ENCODE data around the gene SLC25A22. TPM values are rescaled to one million over a fixed set of nuclear protein-coding genes. Genes with fewer than 3 reads are reported as not detected.
A peak's percentile ranks its signal among the peaks of the same experiment; 100 is the strongest.

Gene SLC25A22
- total and polyA plus RNA-seq, 12 donors, result 2.2 to 11.1 (median 4.0) TPM

DNA sequence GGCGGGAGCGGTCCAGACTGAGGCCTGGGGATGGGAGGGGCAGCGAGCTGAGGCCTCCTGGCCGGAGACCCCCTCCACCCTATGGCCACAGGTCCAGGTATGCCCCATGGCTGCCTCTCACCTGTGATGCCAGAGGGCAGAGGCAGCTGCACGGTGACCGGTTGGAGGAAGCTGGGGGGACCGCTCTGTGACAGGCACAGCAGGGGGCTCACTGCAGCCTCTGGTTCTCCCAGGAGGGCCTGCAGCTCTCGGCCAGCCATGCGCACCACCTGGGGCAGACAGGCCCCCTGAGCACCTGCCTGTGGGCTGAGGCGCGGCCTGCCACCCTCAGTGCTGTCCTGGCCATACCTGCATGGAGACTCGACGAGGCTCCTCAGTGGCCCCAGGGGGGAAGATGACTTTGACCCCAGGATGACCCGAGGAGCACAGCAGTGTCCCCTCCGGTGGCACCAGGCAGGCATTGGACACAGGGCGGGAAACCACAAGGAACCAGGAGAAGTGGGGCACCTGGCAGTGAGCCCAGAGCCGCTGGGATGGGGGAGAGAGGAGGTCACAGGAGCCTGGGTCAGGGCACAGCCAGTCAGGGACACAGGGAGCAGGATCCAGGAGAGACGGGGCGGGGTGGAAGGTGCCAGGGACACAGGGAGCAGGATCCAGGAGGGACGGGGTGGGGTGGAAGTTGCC is 3.2 kb upstream of the SLC25A22 start:
- whole genome bisulfite sequencing, 2 donors, result 90 to 94% methylated on average over 19 to 20 of the region's 20 CpGs
- no peak overlapping the region for H3K4me3 ChIP-seq
- intact Hi-C loops (cut with DNase I), result loop anchor here in 1 of 10 donors (1.0 kb wide), 1 partner anchor 33 kb away; no protein-coding TSS in a partner anchor
- TF ChIP-seq, protein P1, sequence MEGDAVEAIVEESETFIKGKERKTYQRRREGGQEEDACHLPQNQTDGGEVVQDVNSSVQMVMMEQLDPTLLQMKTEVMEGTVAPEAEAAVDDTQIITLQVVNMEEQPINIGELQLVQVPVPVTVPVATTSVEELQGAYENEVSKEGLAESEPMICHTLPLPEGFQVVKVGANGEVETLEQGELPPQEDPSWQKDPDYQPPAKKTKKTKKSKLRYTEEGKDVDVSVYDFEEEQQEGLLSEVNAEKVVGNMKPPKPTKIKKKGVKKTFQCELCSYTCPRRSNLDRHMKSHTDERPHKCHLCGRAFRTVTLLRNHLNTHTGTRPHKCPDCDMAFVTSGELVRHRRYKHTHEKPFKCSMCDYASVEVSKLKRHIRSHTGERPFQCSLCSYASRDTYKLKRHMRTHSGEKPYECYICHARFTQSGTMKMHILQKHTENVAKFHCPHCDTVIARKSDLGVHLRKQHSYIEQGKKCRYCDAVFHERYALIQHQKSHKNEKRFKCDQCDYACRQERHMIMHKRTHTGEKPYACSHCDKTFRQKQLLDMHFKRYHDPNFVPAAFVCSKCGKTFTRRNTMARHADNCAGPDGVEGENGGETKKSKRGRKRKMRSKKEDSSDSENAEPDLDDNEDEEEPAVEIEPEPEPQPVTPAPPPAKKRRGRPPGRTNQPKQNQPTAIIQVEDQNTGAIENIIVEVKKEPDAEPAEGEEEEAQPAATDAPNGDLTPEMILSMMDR (IDR thresholded peaks at IDR 0.05), result no peak
- H3K36me3 ChIP-seq, result peaks cover 0 to 42% (median 5%) of the 10 kb centered on the region in 9 donors
- no peaks in the 10 kb centered on the region for H3K27me3 ChIP-seq
- no peaks in the 10 kb centered on the region for H3K9me3 ChIP-seq
- no peak for ATAC-seq
- no peak overlapping the region for H3K27ac ChIP-seq
- peaks cover 18 to 49% (median 39%) of the 10 kb centered on the region in 9 donors for H3K4me1 ChIP-seq
- peak in 1 of 2 donors; percentile 19 for DNase-seq

DNA sequence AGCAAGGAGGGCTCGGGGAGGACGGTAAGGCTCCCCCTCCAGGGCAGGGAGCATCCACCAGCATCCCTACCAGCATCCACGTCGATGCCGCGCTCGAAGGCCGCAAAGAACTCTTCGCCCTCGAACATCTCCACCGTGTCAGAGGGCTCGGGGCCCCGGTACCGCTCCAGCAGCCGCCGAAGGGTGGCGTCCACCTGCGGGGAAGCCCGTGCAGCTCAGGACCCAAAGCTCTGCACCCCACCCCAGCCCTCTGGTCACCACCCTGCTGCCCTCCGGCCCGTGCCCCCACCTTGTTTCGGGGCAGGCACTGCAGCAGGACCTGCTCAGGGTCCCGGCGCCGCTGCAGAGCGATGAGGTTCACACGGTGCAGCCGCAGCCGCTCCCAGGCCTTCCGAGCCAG is 2.4 kb upstream of the SLC25A22 start:
- 92 to 94% methylated on average over 26 to 30 of the region's 30 CpGs for WGBS, 2 donors
- Histone ChIP-seq H3K27ac (no peak overlapping the region), H3K9me3 (no peaks in the 10 kb centered on the region), H3K36me3 (peaks cover 0 to 42% (median 5%) of the 10 kb centered on the region in 9 donors), H3K27me3 (no peaks in the 10 kb centered on the region), H3K4me1 (peaks cover 26 to 51% (median 42%) of the 10 kb centered on the region in 9 donors), H3K4me3 (no peak overlapping the region)
- TF ChIP-seq, protein P1 (IDR thresholded peaks at IDR 0.05), result no peak
- no peak for ATAC-seq
- intact Hi-C loops (cut with DNase I), result no loop called here
- peak in 1 of 2 donors; percentile 14 for DNase-seq

DNA sequence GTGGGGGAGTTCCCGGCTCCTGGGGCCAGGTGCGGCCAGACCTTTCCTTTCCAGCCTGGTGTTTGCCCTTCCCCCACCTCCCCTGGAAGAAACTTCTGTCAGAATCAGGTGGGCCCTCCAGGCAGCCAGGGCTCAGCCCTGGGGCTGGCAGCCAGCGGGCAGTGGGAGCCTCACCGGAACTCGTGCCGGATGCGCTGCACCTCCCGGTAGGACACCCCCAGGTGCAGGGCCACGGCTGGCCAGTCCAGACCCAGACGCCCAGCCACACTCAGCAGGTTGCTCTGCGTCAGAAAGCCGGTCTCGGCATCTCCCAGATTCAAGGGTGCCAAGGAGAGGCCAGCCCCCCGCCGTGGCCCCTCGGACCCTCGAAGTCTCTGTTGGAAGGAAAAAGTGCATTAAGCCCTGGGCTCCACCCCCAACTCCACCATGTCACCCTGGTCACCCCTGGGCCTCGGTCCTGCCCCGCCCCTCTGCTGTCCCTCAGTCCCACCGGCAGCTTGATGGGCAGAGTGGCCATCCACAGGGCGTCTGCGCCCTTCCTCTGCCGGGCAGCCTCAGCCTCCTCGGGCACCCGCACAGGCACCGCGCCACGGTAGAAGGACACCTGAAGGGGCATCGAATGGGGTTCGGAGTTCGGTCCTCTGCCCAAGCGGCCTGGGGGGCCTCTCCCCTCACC is 1.7 kb upstream of the SLC25A22 start:
- H3K9me3 ChIP-seq, result no peaks in the 10 kb centered on the region
- H3K4me3 ChIP-seq, result no peak overlapping the region
- no peak overlapping the region for H3K27ac ChIP-seq
- peaks cover 0 to 42% (median 5%) of the 10 kb centered on the region in 9 donors for H3K36me3 ChIP-seq
- WGBS, 2 donors, result 94% methylated on average over 26 to 32 of the region's 32 CpGs
- ATAC-seq (no peak), DNase-seq (peak in 1 of 2 donors; percentile 13)
- no peaks in the 10 kb centered on the region for H3K27me3 ChIP-seq
- intact Hi-C loops (cut with DNase I), result no loop called here
- peaks cover 24 to 53% (median 42%) of the 10 kb centered on the region in 9 donors for H3K4me1 ChIP-seq
- TF ChIP-seq, protein P1 (IDR thresholded peaks at IDR 0.05), result no peak

DNA sequence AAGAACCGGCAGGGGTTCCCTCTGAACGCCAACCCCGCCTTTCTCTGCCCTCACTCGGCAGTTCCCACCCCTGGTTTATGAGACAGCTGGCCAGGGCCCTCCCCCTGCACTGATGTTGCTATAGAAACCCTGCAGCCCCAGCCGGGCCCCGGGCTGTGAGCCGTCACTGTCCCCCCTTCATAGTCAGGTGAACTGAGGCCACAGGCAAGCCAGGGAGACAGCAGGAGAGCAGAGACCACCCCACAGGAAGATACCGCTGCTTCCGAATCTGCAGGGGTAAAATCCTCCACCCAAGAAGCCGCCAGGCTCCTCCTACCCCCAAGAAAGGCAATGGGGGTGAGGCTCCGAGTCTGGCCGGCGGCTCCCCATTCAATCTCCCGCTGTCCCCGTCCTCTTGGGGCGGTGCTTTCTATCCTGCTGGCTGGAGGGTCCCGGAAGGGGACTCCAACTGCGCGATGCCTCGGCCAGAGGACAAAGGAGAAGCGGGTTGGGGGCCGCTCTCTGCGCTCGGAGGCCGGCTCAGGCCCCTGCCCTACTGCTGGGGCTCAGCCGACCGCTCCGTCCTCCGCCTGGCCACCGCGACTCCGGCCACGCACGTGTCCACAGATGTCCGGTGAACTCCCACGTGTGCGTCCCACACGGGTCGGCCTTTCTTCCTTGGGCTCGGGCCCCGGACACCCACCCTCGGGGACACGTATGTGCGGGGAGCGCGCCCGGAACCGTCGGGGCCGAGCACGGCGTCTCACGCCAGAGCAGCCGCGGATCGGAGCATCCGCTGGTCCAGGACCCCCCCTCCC is 587 bp downstream of the SLC25A22 start:
- no peaks in the 10 kb centered on the region for H3K9me3 ChIP-seq
- no peaks in the 10 kb centered on the region for H3K27me3 ChIP-seq
- H3K4me3 ChIP-seq, result peak overlapping the region; percentile 45 to 99 (median 78)
- intact Hi-C loops (cut with DNase I), result loop anchor here in 1 of 10 donors (2.0 kb wide), 1 partner anchor 21 kb away; the partner anchor contains the start of gene GATD1
- WGBS, 2 donors, result 1% methylated on average over 57 of the region's 57 CpGs
- TF ChIP-seq, protein P1 (IDR thresholded peaks at IDR 0.05), result no peak
- DNase-seq (peak; percentile 67 to 68), ATAC-seq (peak; percentile 26 to 67 (median 57))
- peaks cover 17 to 42% (median 30%) of the 10 kb centered on the region in 9 donors for H3K4me1 ChIP-seq
- H3K27ac ChIP-seq, result peak overlapping the region; percentile 23 to 92 (median 84)
- peaks cover 0 to 48% (median 5%) of the 10 kb centered on the region in 9 donors for H3K36me3 ChIP-seq
